Mucosa of rectum (tissue), 2 donors: ENCODE data around the gene OGG1.

Experiments
- H3K27ac ChIP-seq, 2 donors: one replicate each; pipeline ENCODE4 v1.7.0; 2013; ENCODE audit warnings: inconsistent platforms in 2 of 2, low read depth in 2 of 2, low read length in 2 of 2
- H3K27me3 ChIP-seq, 2 donors: one replicate each; pipeline ENCODE4 v1.7.0; 2013; ENCODE audit warnings: low read length in 2 of 2; ENCODE audit not compliant: control insufficient read depth in 2 of 2, insufficient read depth in 2 of 2
- H3K36me3 ChIP-seq, 2 donors: one replicate each; pipeline ENCODE4 v1.7.0; 2013; ENCODE audit warnings: low read length in 2 of 2; ENCODE audit not compliant: control insufficient read depth in 2 of 2, insufficient read depth in 2 of 2
- H3K4me1 ChIP-seq, 2 donors: one replicate each; pipeline ENCODE4 v1.7.0; 2013; ENCODE audit warnings: low read length in 2 of 2, mild to moderate bottlenecking in 1 of 2; ENCODE audit not compliant: control insufficient read depth in 2 of 2, insufficient read depth in 2 of 2
- H3K4me3 ChIP-seq, 2 donors: one replicate each; pipeline ENCODE4 v1.7.0; 2013; ENCODE audit warnings: low read length in 2 of 2
- H3K9ac ChIP-seq, 2 donors: one replicate each; pipeline ENCODE4 v1.7.0; 2013; ENCODE audit warnings: low read length in 2 of 2, low read depth in 1 of 2, mild to moderate bottlenecking in 1 of 2
- H3K9me3 ChIP-seq, 2 donors: one replicate each; pipeline ENCODE4 v1.7.0; 2013; ENCODE audit warnings: low read length in 2 of 2; ENCODE audit not compliant: control insufficient read depth in 2 of 2
- donor health status: healthy.
- donor health status: Normal muscosa, but diverticular disease.

The OGG1 gene

GRCh38 chr3:9806137-9806536 lies 56.4 kb downstream of the OGG1 start:
- no peak overlapping the region for H3K9ac ChIP-seq
- peaks cover 44 to 49% of the 10 kb centered on the region in 2 donors for H3K36me3 ChIP-seq
- no peak overlapping the region for H3K27ac ChIP-seq

More at GRCh38 chr3:9806137-9806536, 56.4 kb downstream of the OGG1 start:
- no peaks in the 10 kb centered on the region for H3K9me3 ChIP-seq
- peaks cover 16 to 22% of the 10 kb centered on the region in 2 donors for H3K4me1 ChIP-seq
- H3K4me3 ChIP-seq: no peak overlapping the region
- H3K27me3 ChIP-seq: no peaks in the 10 kb centered on the region
